ENCODE results near the gene KIF7. TPM values are rescaled to one million over a fixed set of nuclear protein-coding genes. Genes with fewer than 3 reads are reported as not detected.
"Not testable (repeated sequence)": the region's sequence is repeated elsewhere in the genome, so short reads cannot be mapped to it uniquely, and the experiment has no call there.

Gene KIF7, protein sequence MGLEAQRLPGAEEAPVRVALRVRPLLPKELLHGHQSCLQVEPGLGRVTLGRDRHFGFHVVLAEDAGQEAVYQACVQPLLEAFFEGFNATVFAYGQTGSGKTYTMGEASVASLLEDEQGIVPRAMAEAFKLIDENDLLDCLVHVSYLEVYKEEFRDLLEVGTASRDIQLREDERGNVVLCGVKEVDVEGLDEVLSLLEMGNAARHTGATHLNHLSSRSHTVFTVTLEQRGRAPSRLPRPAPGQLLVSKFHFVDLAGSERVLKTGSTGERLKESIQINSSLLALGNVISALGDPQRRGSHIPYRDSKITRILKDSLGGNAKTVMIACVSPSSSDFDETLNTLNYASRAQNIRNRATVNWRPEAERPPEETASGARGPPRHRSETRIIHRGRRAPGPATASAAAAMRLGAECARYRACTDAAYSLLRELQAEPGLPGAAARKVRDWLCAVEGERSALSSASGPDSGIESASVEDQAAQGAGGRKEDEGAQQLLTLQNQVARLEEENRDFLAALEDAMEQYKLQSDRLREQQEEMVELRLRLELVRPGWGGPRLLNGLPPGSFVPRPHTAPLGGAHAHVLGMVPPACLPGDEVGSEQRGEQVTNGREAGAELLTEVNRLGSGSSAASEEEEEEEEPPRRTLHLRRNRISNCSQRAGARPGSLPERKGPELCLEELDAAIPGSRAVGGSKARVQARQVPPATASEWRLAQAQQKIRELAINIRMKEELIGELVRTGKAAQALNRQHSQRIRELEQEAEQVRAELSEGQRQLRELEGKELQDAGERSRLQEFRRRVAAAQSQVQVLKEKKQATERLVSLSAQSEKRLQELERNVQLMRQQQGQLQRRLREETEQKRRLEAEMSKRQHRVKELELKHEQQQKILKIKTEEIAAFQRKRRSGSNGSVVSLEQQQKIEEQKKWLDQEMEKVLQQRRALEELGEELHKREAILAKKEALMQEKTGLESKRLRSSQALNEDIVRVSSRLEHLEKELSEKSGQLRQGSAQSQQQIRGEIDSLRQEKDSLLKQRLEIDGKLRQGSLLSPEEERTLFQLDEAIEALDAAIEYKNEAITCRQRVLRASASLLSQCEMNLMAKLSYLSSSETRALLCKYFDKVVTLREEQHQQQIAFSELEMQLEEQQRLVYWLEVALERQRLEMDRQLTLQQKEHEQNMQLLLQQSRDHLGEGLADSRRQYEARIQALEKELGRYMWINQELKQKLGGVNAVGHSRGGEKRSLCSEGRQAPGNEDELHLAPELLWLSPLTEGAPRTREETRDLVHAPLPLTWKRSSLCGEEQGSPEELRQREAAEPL (N-terminal part only)
- 1.1 TPM for total RNA-seq

- ATAC-seq (peak; percentile 78), DNase-seq (ENCODE audit: low spot score) (no peak)
Observed at GRCh38 chr15:89654847-89655805, at the start of gene KIF7. Gene KIF7 (minus strand): TSS chr15:89655467. CDS start chr15:89652930, 2,537 bp downstream.

GRCh38 chr15:89704411-89704810, 49.1 kb upstream of the KIF7 start:
- DNase-seq (ENCODE audit: low spot score) = no peak
- ATAC-seq = no peak

DNA sequence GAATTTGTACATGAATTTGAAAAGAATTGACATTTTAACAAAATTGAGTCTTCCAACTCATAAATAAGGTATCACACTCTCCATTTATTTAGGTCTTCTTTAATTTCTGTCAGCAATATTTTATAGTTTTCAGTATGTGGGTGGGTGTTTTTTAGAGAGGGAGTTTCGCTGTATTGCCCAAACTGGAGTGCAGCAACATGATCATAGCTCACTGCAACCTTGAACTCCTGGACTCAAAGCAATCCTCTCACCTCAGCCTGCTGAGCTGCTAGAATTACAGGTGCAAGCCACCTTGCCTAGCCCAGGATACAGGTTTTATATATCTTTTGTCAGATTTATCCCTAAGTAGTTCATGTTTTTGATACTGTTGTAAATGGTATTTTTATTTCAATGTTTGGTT, 39.9 kb upstream of the KIF7 start:
- DNase-seq (ENCODE audit: low spot score) (no peak), ATAC-seq (no peak)

- no peak for ATAC-seq
- DNase-seq (ENCODE audit: low spot score) = no peak
Observed at GRCh38 chr15:89693696-89694095, 38.4 kb upstream of the KIF7 start.

GRCh38 chr15:89693091-89693490, 37.8 kb upstream of the KIF7 start:
- DNase-seq (ENCODE audit: low spot score) (no peak), ATAC-seq (no peak)

DNA sequence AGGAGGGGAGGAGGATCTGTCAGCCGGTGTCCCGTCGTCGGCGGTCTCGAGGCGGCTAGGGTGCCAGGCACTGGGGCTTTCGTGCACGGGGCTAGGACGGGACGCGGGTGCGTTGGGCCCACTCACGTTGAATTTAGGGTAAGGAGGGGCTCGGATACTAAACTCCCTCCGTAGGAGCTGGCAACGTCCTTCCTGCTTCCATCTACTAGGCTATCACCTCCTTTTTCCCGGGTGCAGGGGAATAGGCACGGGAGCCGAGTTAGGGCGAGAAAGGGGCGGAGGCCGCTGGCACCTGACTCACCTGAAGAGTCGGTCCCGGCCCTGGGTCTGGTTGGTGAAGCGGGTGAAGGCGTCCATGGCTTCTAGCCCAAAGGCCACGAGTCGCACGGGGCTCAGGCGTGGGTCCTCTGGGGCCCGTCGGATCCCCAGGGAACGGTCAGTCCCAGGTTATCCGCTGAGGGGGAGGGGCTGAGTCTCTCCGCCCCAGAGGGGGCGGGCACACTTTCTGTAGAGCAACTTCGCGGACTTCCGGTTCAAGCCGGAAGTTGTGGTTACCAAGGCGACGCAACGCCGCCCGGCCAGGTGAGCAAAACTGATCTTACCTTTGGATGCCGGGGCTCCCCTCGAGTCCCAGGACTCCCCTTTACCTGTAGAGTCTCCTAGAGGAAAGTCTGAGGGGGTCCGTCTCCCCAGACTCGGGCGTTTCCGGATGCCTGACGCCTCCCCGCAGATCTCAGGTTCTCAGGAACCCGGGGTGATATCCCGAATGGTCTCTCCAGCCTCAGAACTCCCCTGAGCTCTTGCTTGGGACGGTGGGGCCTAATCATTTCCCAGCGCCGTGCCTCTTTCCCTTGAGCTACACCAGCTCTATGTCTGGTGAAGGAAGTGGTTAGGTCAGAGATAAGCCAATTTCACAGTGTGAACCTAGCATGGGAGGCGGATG, 35.3 kb upstream of the KIF7 start, which contains the start of the genes PEX11A and WDR93:
Gene PEX11A, minus strand, starts transcription at position 479 of the 943 bp plus-strand sequence. Its CDS starts 122 bp downstream, at position 357.
Gene WDR93, plus strand, starts transcription at position 536 of the 943 bp plus-strand sequence. CDS start 10,936 bp downstream, outside the sequence.
- peak; percentile 95 for ATAC-seq
- DNase-seq (ENCODE audit: low spot score) = peak; percentile 98

- not testable (repeated sequence) for ATAC-seq; DNase-seq (ENCODE audit: low spot score)
Observed at GRCh38 chr15:89689930-89690275, 34.6 kb upstream of the KIF7 start.

- DNase-seq (ENCODE audit: low spot score) (no peak), ATAC-seq (no peak)
Observed at GRCh38 chr15:89686522-89686921, 31.3 kb upstream of the KIF7 start.

GRCh38 chr15:89685995-89686394, 30.7 kb upstream of the KIF7 start:
- no peak for DNase-seq (ENCODE audit: low spot score)
- ATAC-seq = no peak

GRCh38 chr15:89681146-89681545, 25.9 kb upstream of the KIF7 start:
- no peak for DNase-seq (ENCODE audit: low spot score)

GRCh38 chr15:89680282-89680873, 25.1 kb upstream of the KIF7 start:
- peak; percentile 92 for DNase-seq (ENCODE audit: low spot score)
- peak; percentile 85 for ATAC-seq

More at GRCh38 chr15:89681146-89681545, 25.9 kb upstream of the KIF7 start:
- peak; percentile 15 for ATAC-seq

DNA sequence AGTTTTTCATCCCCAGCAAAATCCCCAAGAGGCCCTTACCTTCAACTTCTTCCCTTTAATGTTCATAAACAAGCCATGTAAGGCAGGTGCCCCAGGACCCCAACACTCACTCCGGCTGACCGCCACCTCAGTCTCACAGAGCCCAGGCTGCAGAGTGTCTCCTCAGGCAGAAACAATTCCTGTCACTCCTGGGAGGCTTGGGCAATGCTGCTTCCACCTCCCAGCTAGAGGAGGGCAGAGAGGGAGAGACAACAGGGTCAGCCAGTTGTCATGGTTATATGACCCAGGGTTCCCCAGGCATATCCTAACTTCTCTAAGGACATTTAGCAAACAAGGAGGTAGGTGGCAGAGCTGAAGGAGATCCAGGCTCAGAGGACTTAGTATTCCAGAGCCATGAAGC, 23.9 kb upstream of the KIF7 start, which contains the start of gene PLIN1:
Gene PLIN1, minus strand, starts transcription at position 156 of the 400 bp plus-strand sequence. CDS start 1,878 bp downstream, outside the sequence.
- peak; percentile 62 for ATAC-seq
- peak; percentile 68 for DNase-seq (ENCODE audit: low spot score)

DNA sequence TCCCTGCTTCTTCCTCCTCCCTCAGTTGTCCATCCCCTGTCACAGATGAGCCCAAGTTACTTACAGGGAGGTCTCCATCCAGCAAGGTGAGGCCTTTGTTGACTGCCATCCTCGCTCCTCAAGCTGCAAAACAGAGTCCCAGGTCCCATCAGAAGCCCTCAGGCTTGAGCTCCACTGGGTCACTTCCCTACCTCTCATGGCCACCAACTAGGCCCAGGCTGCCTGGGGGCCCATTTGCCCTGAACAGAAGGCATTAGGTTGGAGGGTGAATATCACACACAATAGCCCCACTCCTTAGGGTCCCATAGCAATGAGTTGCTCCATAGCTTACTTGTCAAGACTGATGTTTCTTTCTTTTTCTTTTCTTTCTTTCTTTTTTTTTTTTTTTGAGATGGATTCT, 22.1 kb upstream of the KIF7 start:
- no peak for ATAC-seq
- no peak for DNase-seq (ENCODE audit: low spot score)

DNA sequence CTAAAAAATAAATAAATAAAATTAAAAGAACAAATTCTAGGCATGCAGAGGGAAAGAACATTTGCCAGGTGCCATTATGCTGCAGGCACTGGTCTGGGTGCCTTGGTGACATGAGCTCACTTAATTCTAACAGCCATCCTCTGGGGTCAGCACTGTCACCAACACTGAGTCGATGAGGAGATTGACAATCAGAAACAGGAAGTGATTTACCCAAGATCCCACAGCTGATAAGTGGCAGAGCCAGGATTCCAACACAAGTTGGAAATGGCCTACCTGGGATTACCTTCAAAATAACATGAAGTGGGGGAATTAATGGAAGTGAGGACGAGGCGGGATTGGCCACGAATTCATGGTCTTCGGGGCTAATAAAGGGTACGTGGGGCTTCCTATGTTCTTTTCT, 20.3 kb upstream of the KIF7 start:
- DNase-seq (ENCODE audit: low spot score) (no peak), ATAC-seq (no peak)

DNA sequence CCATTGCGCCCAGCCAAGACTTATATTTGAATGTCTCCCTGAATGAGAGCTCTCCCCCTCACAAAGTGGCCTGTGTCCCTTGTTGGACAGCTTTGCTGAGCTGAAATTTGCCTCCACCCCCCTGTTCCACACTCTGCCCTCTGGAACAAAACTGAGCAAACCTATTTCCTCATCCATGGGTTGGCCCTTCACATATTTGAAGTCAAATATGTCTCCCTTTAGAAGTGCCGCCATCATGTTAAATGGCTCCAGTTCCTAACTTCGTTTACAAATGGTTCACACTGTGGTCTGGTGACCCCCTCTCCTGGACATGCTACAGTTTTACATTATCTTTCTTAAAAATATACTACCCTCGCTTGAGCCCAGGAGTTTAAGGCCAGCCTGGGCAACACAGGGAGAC, 19.3 kb upstream of the KIF7 start:
- DNase-seq (ENCODE audit: low spot score) (peak; percentile 80), ATAC-seq (peak; percentile 78)

DNA sequence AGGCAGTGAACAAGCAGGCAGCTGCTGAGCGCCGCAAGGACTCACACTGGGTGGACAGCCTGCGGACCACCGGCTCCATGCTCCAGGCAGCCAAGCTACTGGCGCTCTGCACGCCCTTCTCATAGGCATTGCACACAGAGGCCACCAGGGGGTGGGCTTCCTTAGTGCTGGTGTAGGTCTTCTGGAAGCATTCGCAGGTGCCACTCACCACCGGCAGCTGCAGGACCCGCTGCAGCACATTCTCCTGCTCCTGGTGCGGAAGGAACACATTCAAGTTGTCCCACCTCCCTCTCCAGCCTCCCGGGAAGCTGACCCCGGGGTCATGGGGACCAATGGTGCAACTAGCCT, 17.9 kb upstream of the KIF7 start:
- no peak for DNase-seq (ENCODE audit: low spot score)

GRCh38 chr15:89672221-89673164, 17.2 kb upstream of the KIF7 start:
- DNase-seq (ENCODE audit: low spot score) = no peak
- no peak for ATAC-seq

More for the DNA sequence above, 17.9 kb upstream of the KIF7 start:
- ATAC-seq = no peak

All from left lobe of liver (tissue), 2 donors.